Lower lobe of right lung (tissue), 2 donors: ENCODE data around the gene DDX46. TPM values are rescaled to one million over a fixed set of nuclear protein-coding genes. Genes with fewer than 3 reads are reported as not detected.
"Not testable (repeated sequence)": the region's sequence is repeated elsewhere in the genome, so short reads cannot be mapped to it uniquely, and the experiment has no call there.

Experiments used
- ATAC-seq, 2 donors: fragments of 200-7000 bp; cut with Tn5 transposase; one replicate each; pipeline ENCODE4 v1.9.1; 2020 to 2022; ENCODE audit warnings: mild to moderate bottlenecking in 2 of 2, moderate library complexity in 2 of 2
- DNase-seq: peaks from one replicate; pipeline ENCODE4 v3.0.0-alpha.2; 2020
- H3K27ac ChIP-seq: fragments of 200-600 bp; one replicate; pipeline ENCODE4 v1.8.0; 2022
- H3K27me3 ChIP-seq: fragments of 200-600 bp; one replicate; pipeline ENCODE4 v1.8.0; 2022; ENCODE audit warnings: low read depth
- H3K36me3 ChIP-seq: fragments of 200-600 bp; one replicate; pipeline ENCODE4 v1.8.0; 2022; ENCODE audit warnings: mild to moderate bottlenecking
- H3K4me1 ChIP-seq: fragments of 200-600 bp; one replicate; pipeline ENCODE4 v1.8.0; 2022
- H3K4me3 ChIP-seq: fragments of 200-600 bp; one replicate; pipeline ENCODE4 v1.8.0; 2022; ENCODE audit warnings: mild to moderate bottlenecking
- H3K9me3 ChIP-seq: fragments of 200-600 bp; one replicate; pipeline ENCODE4 v1.8.0; 2022
- CTCF ChIP-seq: fragments of 200-600 bp; IDR thresholded peaks from one replicate; pipeline ENCODE4 v1.8.0; 2022; ENCODE audit warnings: antibody characterized with exemption, mild to moderate bottlenecking
- intact Hi-C: fragments of 100-400 bp; cut with DNase I; formaldehyde crosslinking; loops from one replicate; pipeline ENCODE4 v1.11.0; 2022
- total RNA-seq: library from RNA; stranded (reverse); fragmentation: NEBNext Ultra II Directional; extraction: Animal tissue kit (Norgen Biotek cat#: 25700); gene quantifications from one replicate; pipeline ENCODE4 v1.2.1, GENCODE V29; 2021
- donor health status: DM: no; HTN: yes; CAD: no; lungs with severe emphysema.

Gene DDX46
- total RNA-seq, 1 donor from 2014 or later = 43.3 TPM

DNA sequence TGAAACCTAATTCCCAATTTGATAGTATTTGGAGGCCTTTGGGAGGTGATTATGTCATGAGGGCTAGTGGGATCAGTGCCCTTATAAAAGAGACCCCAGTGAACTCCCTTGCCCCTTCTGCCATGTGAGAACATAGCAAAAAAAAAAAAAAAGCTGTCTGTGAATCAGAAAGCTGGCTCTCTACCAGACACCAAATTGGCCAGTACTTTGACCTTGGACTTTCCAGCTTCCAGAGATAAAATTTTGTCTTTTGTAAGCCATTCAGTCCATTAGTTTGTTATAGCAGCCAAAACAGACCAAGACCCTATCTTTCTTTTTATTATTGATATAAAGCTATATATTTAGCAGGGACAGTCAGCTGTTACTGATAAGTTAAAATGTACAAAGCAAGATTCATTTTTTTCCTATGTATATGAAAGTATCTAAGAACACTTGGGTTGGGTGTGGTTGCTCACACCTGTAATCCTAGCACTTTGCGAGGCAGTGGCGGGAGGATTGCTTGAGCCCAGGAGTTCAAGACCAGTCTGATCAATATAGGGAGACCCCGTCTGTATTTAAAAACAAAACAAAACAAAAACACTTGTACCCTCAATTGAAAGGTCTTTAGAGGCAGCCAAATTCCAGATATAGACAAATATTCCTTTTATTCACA lies 79.1 kb downstream of the DDX46 start:
- peak overlapping the region; percentile 24 for H3K27ac ChIP-seq
- H3K4me3 ChIP-seq = no peak overlapping the region
- TF ChIP-seq CTCF = no peak
- H3K27me3 ChIP-seq = no peaks in the 10 kb centered on the region
- ATAC-seq = no peak
- H3K36me3 ChIP-seq = peaks cover 36% of the 10 kb centered on the region
- intact Hi-C loops = no loop called here
- no peaks in the 10 kb centered on the region for H3K9me3 ChIP-seq
- no peak for DNase-seq
- H3K4me1 ChIP-seq = no peaks in the 10 kb centered on the region

DNA sequence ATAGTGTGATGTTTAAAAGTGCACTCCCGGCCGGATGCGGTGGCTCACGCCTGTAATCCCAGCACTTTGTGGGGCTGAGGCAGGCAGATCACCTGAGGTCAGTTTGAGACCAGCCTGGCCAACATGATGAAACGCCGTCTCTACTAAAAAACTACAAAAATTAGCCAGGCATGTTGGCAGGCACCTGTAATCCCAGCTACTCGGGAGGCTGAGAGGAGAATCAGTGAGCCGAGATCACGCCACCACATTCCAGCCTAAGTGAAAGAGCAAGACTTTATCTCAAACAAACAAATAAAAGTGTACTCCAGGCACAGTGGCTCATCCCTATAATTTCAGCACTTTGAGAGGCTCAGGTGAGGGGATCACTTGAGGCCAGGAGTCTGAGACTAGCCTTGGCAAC lies 79.8 kb downstream of the DDX46 start:
- peak; percentile 68 to 88 for ATAC-seq

DNA sequence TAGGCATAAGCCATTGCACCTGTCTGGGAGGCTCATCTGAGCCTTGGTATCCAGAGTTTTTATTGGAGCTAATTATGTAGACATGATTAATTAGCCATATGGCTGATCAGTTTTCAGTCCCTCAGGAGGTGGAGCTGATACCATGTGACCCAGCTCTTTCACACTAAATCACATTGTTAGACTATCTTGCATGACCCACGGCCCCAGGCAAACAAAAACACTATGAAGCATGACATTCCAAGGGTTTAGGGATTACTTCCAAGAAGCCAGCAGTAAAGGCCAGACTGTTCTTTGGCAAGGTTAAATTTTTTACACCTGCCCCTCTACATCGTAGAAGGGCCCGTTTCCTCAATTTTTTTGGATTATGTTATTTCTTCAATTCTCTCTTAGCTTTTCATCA lies 82.2 kb downstream of the DDX46 start:
- Histone ChIP-seq H3K4me3 (no peak overlapping the region), H3K36me3 (peaks cover 24% of the 10 kb centered on the region), H3K27ac (no peak overlapping the region), H3K27me3 (no peaks in the 10 kb centered on the region), H3K9me3 (no peaks in the 10 kb centered on the region), H3K4me1 (peaks cover 9% of the 10 kb centered on the region)
- TF ChIP-seq CTCF = no peak
- DNase-seq (no peak), ATAC-seq (no peak)
- intact Hi-C loops = no loop called here

More for the DNA sequence above, 79.8 kb downstream of the DDX46 start:
- H3K9me3 ChIP-seq, intact Hi-C loops, H3K27me3 ChIP-seq, H3K4me1 ChIP-seq, H3K4me3 ChIP-seq, DNase-seq: not testable (repeated sequence)
- peaks cover 36% of the 10 kb centered on the region for H3K36me3 ChIP-seq
- peak overlapping the region; percentile 24 for H3K27ac ChIP-seq

DNA sequence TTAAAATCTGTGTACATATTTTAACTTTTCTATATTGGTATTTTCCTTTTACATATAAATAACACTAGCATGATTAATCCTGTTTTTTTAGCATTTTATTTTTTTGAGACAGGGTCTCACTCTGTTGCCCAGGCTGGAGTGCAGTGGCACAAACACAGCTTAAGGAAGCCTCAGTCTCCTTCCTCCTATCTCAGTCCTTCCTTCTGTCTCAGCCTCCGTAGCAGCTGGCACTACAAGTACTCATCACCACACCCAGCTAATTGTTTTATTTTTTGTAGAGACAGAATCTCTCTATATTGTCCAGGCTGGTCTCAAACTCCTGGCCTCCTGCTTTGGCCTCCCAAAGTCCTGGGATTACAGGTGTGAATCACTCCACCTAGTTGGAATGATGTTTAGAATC lies 85.7 kb downstream of the DDX46 start:
- Histone ChIP-seq H3K27me3 (no peaks in the 10 kb centered on the region), H3K36me3 (peaks cover 21% of the 10 kb centered on the region), H3K27ac (no peak overlapping the region), H3K9me3 (no peaks in the 10 kb centered on the region), H3K4me3 (no peak overlapping the region), H3K4me1 (peaks cover 33% of the 10 kb centered on the region)
- intact Hi-C loops = no loop called here
- no peak for DNase-seq
- ATAC-seq = no peak
- no peak for TF ChIP-seq CTCF

DNA sequence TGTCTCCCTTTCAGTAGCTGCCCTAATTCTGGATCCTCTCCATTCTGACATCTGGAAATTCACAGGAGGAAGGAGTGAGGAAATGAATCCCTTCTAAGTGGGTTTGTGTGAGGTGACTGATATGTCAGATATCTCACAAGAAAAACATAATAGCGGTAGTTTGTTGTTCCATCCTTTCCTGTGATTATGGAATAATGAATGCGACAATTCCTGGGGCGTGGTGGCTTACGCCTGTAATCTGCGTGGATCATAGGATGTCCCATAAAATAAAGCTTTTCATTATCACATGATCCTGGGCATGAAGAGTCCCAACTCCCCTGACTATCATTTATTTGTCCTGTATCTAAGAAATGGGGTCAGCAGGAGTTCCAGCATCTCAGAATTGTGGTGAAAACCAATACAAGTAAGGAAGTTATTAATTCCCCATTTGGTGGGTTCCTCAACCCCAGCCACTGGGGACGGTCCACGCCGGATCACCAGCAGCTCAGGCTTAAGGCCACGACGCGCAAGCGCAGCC lies 86.8 kb downstream of the DDX46 start:
- H3K27ac ChIP-seq = peak overlapping the region; percentile 97
- ATAC-seq = peak in 1 of 2 donors; percentile 1
- H3K4me1 ChIP-seq = peaks cover 44% of the 10 kb centered on the region
- no peaks in the 10 kb centered on the region for H3K9me3 ChIP-seq
- intact Hi-C loops = no loop called here
- no peaks in the 10 kb centered on the region for H3K27me3 ChIP-seq
- DNase-seq = no peak
- H3K36me3 ChIP-seq = peaks cover 19% of the 10 kb centered on the region
- peak overlapping the region; percentile 81 for H3K4me3 ChIP-seq
- no peak for TF ChIP-seq CTCF

GRCh38 chr5:134845852-134846640 lies 87.5 kb downstream of the DDX46 start, which contains the start of gene C5orf24:
Gene C5orf24 (plus strand): TSS chr5:134845968. CDS start chr5:134854901, 8,933 bp downstream.
- Histone ChIP-seq H3K27me3 (no peaks in the 10 kb centered on the region), H3K9me3 (no peaks in the 10 kb centered on the region), H3K27ac (peak within 1 kb of the TSS; percentile 97), H3K4me3 (peak within 1 kb of the TSS; percentile 81), H3K36me3 (peaks cover 22% of the 10 kb centered on the region), H3K4me1 (peaks cover 50% of the 10 kb centered on the region)
- TF ChIP-seq CTCF = no peak
- ATAC-seq (peak; percentile 99), DNase-seq (peak; percentile 96)
- intact Hi-C loops = no loop called here
